Uterus (tissue), 4 donors: ENCODE measurements around the gene ZNF140. TPM values are rescaled to one million over a fixed set of nuclear protein-coding genes. Genes with fewer than 3 reads are reported as not detected.

ENCODE experiments used
- DNase-seq, 2 donors: peaks; one replicate each; pipeline ENCODE4 v3.0.0-alpha.2; 2019 to 2020
- H3K27ac ChIP-seq, 2 donors: fragments of 200-600 bp; sonication (generic); 1 replicate in 1 of 2; 2 replicates in 1 of 2; pipeline ENCODE4 v1.5.1; 2016 to 2018
- H3K27me3 ChIP-seq, 2 donors: fragments of 200-600 bp; sonication (generic); one replicate each; pipeline ENCODE4 v1.5.1; 2018 to 2019; ENCODE audit warnings: control low read depth in 1 of 2
- H3K36me3 ChIP-seq, 2 donors: fragments of 200-600 bp; sonication (generic); one replicate each; pipeline ENCODE4 v1.5.1; 2019; ENCODE audit warnings: control low read depth in 1 of 2
- H3K4me1 ChIP-seq, 2 donors: fragments of 200-600 bp; sonication (generic); one replicate each; pipeline ENCODE4 v1.5.1; 2018 to 2019; ENCODE audit warnings: control low read depth in 1 of 2
- H3K4me3 ChIP-seq, 2 donors: fragments of 200-600 bp; sonication (generic); 1 replicate in 1 of 2; 2 replicates in 1 of 2; pipeline ENCODE4 v1.5.1; 2018 to 2019; ENCODE audit warnings: mild to moderate bottlenecking in 1 of 2
- H3K9me3 ChIP-seq, 2 donors: fragments of 200-600 bp; sonication (generic); one replicate each; pipeline ENCODE4 v1.5.1; 2019; ENCODE audit warnings: control low read depth in 1 of 2
- CTCF ChIP-seq, 4 experiments: fragments of 200-600 bp in 2 of 4; fragments of 450-650 bp in 2 of 4; sonication (generic) in 2 of 4; IDR thresholded peaks; one replicate each; pipeline ENCODE4 v1.5.1; 2016 to 2019; ENCODE audit warnings: antibody characterized with exemption in 4 of 4, mild to moderate bottlenecking in 2 of 4, moderate library complexity in 1 of 4
- POLR2A ChIP-seq, 2 donors: fragments of 450-650 bp; IDR thresholded peaks; one replicate each; pipeline ENCODE4 v1.6.1; 2016; ENCODE audit warnings: antibody characterized with exemption in 2 of 2, mild to moderate bottlenecking in 1 of 2, moderate library complexity in 1 of 2
- intact Hi-C: fragments of 100-400 bp; cut with DNase I; formaldehyde crosslinking; loops from one replicate; pipeline ENCODE4 v1.15.1; 2023; ENCODE audit warnings: low total_unique reads
- total RNA-seq, 4 donors: library from RNA; depleted of rRNA in 3 of 4; stranded (reverse); fragments of >200 nt in 3 of 4; gene quantifications; one replicate each; pipeline versions ENCODE4 v1.1.0 to v1.2.4, GENCODE V29; 2014 to 2023
- donor health status: DM: yes; HTN: yes; CAD: no.

ZNF140 gene
- 10 to 100 TPM in 3 of 4 donors, 1 to 10 TPM in 1; 3.6 to 53.8 (median 19.6) TPM for total RNA-seq

DNA sequence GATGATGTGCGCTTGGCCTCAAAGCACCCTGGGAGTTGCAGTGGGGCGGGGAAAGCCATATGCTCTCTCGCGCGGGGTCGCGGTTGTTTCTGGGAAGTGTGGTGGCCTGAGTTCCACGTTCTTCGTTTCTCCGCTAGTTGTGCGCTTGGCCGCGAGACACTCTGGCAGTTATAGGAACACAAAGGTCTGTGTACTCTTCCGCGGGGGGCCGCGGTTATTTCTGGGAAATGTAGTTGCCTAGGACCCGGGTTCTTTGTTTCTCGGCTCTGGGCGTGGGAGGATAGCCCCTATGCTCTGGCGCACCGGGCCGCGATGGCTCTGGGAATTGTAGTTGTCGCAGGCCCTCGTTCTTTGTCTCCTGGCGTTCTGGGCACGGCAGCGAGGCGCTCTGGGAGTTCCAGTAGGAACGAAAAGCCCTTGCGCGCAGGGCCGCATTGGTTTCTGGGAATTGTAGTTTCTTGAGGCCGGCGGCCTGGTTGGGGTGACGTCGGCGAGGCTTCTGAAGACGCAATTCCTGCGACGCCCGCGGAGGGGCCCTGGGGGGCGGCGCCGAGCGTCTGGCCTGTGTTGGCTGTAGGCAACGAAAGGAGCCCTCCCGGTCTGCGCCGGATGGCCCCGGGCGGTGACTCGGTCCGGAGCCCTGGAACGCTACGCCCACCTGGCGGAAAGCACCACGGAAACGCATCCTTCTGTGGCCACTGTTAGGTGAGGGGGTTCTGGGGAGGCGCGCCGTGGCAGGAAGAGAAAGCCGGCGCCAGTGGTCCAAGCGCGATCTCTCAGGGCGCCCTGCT, at the start of gene ZNF140:
TSS of gene ZNF140 (plus strand) at position 556 of the 791 bp plus-strand sequence. CDS start 398 bp downstream, outside the sequence.
- TF ChIP-seq POLR2A (IDR thresholded peaks at IDR 0.05): peak; percentile 22 to 54
- peak in 3 of 4 experiments; percentile 23 to 57 (median 27) for TF ChIP-seq CTCF (IDR thresholded peaks at IDR 0.05)
- peak; percentile 95 to 96 for DNase-seq
- H3K36me3 ChIP-seq: no peaks in the 10 kb centered on the region
- intact Hi-C loops: loop anchor here (5.0 kb wide), 1 partner anchor 43 kb away; the partner anchor contains the start of gene ZNF84
- no peaks in the 10 kb centered on the region for H3K4me1 ChIP-seq
- peak within 1 kb of the TSS; percentile 91 to 95 for H3K4me3 ChIP-seq
- peak within 1 kb of the TSS; percentile 96 to 98 for H3K27ac ChIP-seq
- no peaks in the 10 kb centered on the region for H3K27me3 ChIP-seq
- H3K9me3 ChIP-seq: peaks cover 0 to 64% of the 10 kb centered on the region in 2 donors

DNA sequence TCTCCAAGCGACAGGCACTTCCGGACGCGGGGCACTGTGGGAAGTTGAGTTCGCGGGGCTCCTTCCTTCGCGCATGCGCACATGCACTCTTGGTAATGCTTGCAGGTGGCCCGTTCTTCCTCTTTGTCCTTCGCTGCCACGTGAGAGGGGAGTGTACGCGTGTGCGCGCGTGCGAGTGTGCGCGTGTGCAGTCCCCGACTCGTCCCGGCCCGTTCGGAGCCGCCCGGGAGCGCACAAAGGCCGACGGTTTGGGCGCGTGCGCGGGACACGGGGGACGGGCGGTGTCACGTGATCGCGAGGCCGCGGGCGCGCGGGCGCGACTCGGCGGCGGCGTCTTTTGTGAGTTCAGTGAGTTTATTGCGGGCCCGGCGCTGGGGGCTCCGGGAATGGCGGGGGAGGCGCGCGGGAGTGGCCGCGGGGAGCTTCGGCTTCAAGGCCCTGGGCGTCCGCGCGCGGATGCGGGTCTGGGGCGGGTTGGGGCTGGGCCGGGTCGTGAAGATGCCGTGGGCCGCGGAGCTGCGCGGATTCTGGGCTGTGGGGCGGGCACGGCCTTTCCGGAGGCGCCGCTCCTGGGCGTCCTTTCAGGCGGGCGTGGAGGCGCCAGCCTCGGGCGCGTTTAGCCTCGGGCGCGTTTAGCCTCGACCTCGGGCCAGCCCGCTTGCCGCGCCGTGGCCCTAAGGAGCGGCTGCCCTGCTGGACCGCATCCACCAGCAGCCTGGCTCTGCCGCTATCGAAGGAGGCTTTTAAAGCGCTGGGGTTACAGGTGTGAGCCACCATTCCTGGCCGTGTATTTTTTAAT, 43.3 kb upstream of the ZNF140 start, which contains the start of gene ZNF84:
TSS of gene ZNF84 (plus strand) at position 303 of the 799 bp plus-strand sequence. CDS start 3,959 bp downstream, outside the sequence.
- peak within 1 kb of the TSS; percentile 35 to 83 for H3K4me3 ChIP-seq
- TF ChIP-seq CTCF (IDR thresholded peaks at IDR 0.05): peak in 1 of 4 experiments; percentile 19
- TF ChIP-seq POLR2A (IDR thresholded peaks at IDR 0.05): peak; percentile 16 to 68
- peaks cover 0 to 4% of the 10 kb centered on the region in 2 donors for H3K4me1 ChIP-seq
- no peaks in the 10 kb centered on the region for H3K27me3 ChIP-seq
- peaks cover 0 to 43% of the 10 kb centered on the region in 2 donors for H3K9me3 ChIP-seq
- intact Hi-C loops: loop anchor here (5.0 to 10.0 kb wide), 2 partner anchors 45 to 53 kb away; partner anchors contain the start of genes ZNF140 and ZNF26
- H3K27ac ChIP-seq: peak within 1 kb of the TSS; percentile 75 to 95
- peak; percentile 94 to 95 for DNase-seq
- H3K36me3 ChIP-seq: no peaks in the 10 kb centered on the region

- Histone ChIP-seq H3K4me3 (peak overlapping the region; percentile 35 to 83), H3K36me3 (no peaks in the 10 kb centered on the region), H3K9me3 (peaks cover 0 to 52% of the 10 kb centered on the region in 2 donors), H3K27ac (peak overlapping the region; percentile 75 to 95), H3K4me1 (peaks cover 0 to 4% of the 10 kb centered on the region in 2 donors), H3K27me3 (no peaks in the 10 kb centered on the region)
- no peak for DNase-seq
- TF ChIP-seq POLR2A (IDR thresholded peaks at IDR 0.05) (no peak), CTCF (IDR thresholded peaks at IDR 0.05) (no peak)
- intact Hi-C loops: loop anchor here (5.0 to 10.0 kb wide), 2 partner anchors 44 to 53 kb away; partner anchors contain the start of genes ZNF140 and ZNF26
Observed at GRCh38 chr12:133038118-133038709, 42.5 kb upstream of the ZNF140 start.

- no peak for DNase-seq
- Histone ChIP-seq H3K27me3 (no peaks in the 10 kb centered on the region), H3K4me3 (no peak overlapping the region), H3K36me3 (no peaks in the 10 kb centered on the region), H3K27ac (no peak overlapping the region), H3K9me3 (peaks cover 3 to 97% of the 10 kb centered on the region in 2 donors), H3K4me1 (no peaks in the 10 kb centered on the region)
- TF ChIP-seq POLR2A (IDR thresholded peaks at IDR 0.05): no peak
- TF ChIP-seq CTCF (IDR thresholded peaks at IDR 0.05): no peak
- intact Hi-C loops: no loop called here
Observed at GRCh38 chr12:133046698-133047097, 34.0 kb upstream of the ZNF140 start.
